Fibroblast of villous mesenchyme (primary cell): ENCODE results near the gene BASP1. TPM values are rescaled to one million over a fixed set of nuclear protein-coding genes. Genes with fewer than 3 reads are reported as not detected.

Experiments
- DNase-seq: peaks from one replicate; pipeline ENCODE4 v3.0.0-alpha.2; 2010; ENCODE audit warnings: low read depth
- H3K4me3 ChIP-seq: 2 replicates; pipeline ENCODE4 v1.5.1; 2011; ENCODE audit warnings: low read depth, mild to moderate bottlenecking, low read length
- CTCF ChIP-seq: IDR thresholded peaks from 2 replicates; pipeline ENCODE4 v1.5.1; 2012; ENCODE audit warnings: low read depth, mild to moderate bottlenecking, low read length; ENCODE audit not compliant: insufficient read depth
- total RNA-seq: library from RNA; depleted of rRNA; stranded (reverse); fragments of >200 nt; gene quantifications from 2 replicates; pipeline ENCODE4 v1.2.3, GENCODE V29; 2012

BASP1 gene
- total RNA-seq, 1 donor = 126 TPM

GRCh38 chr5:17290540-17290974 lies 73.1 kb downstream of the BASP1 start:
- TF ChIP-seq CTCF = no peak
- H3K4me3 ChIP-seq = no peak overlapping the region
- DNase-seq = peak; percentile 50

- TF ChIP-seq CTCF = no peak
- no peak overlapping the region for H3K4me3 ChIP-seq
- DNase-seq = no peak
Observed at GRCh38 chr5:17292434-17293015, 75.1 kb downstream of the BASP1 start.

- DNase-seq = no peak
- TF ChIP-seq CTCF = no peak
- no peak overlapping the region for H3K4me3 ChIP-seq
Observed at GRCh38 chr5:17294639-17295311, 77.3 kb downstream of the BASP1 start.

GRCh38 chr5:17295671-17296070 lies 78.2 kb downstream of the BASP1 start:
- H3K4me3 ChIP-seq = no peak overlapping the region
- no peak for DNase-seq
- no peak for TF ChIP-seq CTCF

GRCh38 chr5:17302106-17302505 lies 84.7 kb downstream of the BASP1 start:
- no peak for DNase-seq
- TF ChIP-seq CTCF = no peak

GRCh38 chr5:17302604-17303003 lies 85.2 kb downstream of the BASP1 start:
- no peak for TF ChIP-seq CTCF
- DNase-seq = peak; percentile 67
- no peak overlapping the region for H3K4me3 ChIP-seq

More at GRCh38 chr5:17302106-17302505, 84.7 kb downstream of the BASP1 start:
- H3K4me3 ChIP-seq = no peak overlapping the region

GRCh38 chr5:17304282-17304681 lies 86.9 kb downstream of the BASP1 start:
- no peak overlapping the region for H3K4me3 ChIP-seq
- peak; percentile 88 for DNase-seq
- peak; percentile 16 for TF ChIP-seq CTCF
